NCI-H1048 (cell line): Measurements from ENCODE around the gene QTRT2.

Experiments
- DNase-seq: peaks from one replicate; lab custom pipeline; 2025; lab: John Stamatoyannopoulos, UW

Gene QTRT2

DNA sequence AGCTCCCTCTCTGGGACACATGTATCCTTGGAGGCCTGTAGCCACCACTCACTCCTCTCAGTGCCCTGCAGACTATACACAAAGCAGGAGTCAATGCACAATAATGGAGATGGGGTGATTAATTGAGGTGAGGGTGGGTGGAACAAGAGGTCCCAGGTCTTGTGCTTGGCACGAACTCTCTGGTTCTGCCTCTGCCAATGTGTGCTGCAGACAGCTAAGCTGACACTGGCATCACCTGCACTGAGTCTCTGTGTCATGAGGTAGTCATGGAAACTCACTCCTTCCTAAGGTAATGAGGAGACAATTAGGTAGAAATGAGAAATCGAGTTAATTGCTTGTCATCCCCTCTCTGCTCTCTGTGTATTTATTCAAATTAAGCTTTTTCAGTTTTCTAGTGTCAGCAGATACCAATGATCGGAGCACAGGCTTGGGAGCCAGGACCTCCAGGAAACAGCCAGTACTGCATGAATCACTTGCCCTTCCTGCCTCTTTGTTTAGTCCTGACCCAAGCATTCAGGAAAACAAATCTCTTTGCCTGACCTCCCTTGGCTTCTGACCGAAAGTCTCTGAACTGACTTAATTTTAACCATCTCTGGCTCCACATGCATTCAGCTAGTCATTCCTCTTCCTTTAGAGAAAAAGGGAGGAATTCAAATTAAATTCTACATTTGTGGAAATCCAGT is 65.6 kb downstream of the QTRT2 start:
- DNase-seq, result no peak

DNA sequence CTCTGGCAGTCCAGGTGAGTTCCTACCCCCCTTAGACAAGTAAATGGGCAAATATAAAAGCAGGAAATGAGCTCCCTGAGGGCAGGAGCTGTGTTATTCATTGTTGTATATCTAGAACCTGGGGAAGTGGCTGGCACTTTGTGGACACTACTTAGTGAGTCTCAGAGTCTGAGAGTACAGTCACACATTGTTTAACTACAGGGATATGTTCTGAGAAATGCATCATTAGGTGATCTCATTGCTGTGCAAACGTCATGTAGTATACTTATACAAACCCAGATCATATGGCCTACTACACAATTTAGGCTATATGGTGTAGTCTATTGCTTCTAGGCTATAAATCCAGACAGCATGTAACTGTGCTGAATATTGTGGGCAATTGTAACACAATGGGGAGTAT is 69.9 kb downstream of the QTRT2 start:
- DNase-seq, result no peak

DNA sequence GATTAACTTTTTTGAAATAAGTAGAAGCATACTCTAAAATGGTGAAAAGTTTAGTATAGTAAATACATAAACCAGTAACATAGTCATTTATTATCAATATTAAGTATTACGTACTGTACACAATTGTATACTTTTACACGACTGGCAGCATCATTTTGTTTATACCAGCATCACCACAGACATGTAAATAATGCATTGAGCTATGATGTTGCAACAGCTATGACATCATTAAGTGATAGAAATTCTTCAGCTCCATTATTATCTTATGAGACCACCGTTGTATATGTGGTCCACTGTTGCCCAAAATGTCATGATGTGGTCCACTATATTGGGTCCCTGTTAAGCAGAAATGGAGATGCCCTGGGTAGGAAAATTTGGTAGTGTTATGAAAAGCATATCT is 71.0 kb downstream of the QTRT2 start:
- DNase-seq, result no peak

- DNase-seq, result no peak
Observed at GRCh38 chr3:114128231-114128630, 71.7 kb downstream of the QTRT2 start.

GRCh38 chr3:114128826-114129225 is 72.3 kb downstream of the QTRT2 start:
- no peak for DNase-seq

- no peak for DNase-seq
Observed at GRCh38 chr3:114132500-114132899, 76.0 kb downstream of the QTRT2 start.

DNA sequence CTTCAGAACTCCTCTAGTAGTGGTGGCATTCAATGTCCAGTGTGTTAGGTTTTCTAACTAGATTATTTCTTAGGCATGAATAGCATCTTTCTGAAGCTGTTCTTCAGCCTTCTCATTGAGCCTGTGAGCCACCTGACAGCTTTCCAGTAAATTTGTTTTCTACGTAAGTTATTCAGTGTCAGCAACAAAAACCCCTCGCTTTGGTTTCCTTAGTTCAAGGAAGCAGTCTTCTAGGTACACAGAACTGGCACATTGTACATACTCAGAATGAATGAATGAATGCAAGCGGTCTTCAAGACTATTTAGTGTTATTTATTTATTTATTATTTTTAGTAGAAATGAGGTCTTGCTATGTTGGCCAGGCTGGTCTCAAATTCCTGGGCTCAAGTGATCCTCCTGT is 77.4 kb downstream of the QTRT2 start:
- no peak for DNase-seq
